GM10266 (cell line): ENCODE results near the gene DAAM2.

Source experiments
- DNase-seq: peaks from one replicate; pipeline ENCODE4 v3.0.0; 2012; ENCODE audit errors: extremely low spot score
- CTCF ChIP-seq: IDR thresholded peaks from 2 replicates; pipeline ENCODE4 v1.5.1; 2012; ENCODE audit warnings: mild to moderate bottlenecking, low read depth; ENCODE audit not compliant: control insufficient read depth, insufficient read depth; ENCODE audit errors: missing control alignments

DAAM2 gene

GRCh38 chr6:39938773-39939654 lies 146.8 kb downstream of the DAAM2 start:
- no peak for DNase-seq
- TF ChIP-seq CTCF, result no peak

GRCh38 chr6:39941138-39941537 lies 149.0 kb downstream of the DAAM2 start:
- no peak for TF ChIP-seq CTCF
- DNase-seq, result no peak

GRCh38 chr6:39941820-39942219 lies 149.6 kb downstream of the DAAM2 start:
- no peak for TF ChIP-seq CTCF
- DNase-seq, result no peak

DNA sequence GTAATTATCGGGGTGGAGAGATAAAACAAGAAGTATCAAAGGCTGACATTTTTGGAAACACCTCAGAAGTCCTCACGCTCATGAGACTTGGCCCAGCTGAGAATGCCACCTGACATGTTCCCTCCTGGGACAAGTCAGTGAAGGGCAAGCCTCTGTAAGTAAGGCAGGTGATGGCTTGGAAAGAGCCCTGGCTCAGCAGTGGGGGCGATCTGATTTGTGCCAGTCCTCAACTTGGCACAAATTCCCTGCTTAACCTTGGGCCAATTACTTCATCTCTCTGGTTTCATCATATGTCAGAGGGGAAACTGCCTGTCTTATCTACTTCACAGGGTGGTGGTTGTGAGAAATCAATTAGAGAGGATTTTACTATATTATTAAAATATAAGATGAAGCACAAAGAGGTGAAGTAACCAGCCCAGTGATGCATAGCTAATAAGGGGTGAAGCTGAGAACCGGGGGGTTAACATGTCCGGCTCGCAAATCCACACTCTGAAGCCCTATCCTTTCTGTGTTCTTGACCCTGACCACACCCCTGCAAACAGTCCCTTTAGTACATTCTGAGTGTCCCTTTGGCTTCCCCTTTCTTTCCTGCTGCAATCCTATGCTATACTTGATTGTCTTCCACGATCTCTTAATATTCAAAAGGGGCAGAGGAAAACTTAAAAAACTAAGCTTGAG lies 150.9 kb downstream of the DAAM2 start:
- no peak for TF ChIP-seq CTCF
- DNase-seq, result no peak

GRCh38 chr6:39945626-39946025 lies 153.4 kb downstream of the DAAM2 start:
- no peak for TF ChIP-seq CTCF
- no peak for DNase-seq

DNA sequence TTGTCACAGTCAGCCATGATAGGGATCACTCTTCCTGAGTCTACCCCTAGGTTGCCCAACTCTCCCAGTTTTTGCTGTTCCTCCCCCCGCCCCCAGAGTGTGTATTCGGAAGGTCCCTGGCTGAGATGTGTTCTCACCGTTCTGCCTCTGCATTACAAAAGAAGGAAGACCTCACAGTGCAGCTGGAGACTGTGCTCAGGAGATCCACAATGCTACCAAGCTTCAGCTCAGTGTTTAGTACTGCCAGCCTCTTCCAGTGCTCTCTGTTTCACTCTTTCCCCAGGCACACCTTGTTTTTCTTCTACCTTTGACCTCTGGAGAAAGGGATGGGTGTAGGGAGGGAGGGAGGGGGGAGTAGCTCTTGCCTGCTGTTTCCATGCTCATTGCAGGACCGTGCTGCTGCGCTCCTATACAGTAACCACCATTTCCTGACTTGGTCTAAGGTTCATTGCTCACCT lies 155.5 kb downstream of the DAAM2 start:
- no peak for DNase-seq
- TF ChIP-seq CTCF, result no peak

DNA sequence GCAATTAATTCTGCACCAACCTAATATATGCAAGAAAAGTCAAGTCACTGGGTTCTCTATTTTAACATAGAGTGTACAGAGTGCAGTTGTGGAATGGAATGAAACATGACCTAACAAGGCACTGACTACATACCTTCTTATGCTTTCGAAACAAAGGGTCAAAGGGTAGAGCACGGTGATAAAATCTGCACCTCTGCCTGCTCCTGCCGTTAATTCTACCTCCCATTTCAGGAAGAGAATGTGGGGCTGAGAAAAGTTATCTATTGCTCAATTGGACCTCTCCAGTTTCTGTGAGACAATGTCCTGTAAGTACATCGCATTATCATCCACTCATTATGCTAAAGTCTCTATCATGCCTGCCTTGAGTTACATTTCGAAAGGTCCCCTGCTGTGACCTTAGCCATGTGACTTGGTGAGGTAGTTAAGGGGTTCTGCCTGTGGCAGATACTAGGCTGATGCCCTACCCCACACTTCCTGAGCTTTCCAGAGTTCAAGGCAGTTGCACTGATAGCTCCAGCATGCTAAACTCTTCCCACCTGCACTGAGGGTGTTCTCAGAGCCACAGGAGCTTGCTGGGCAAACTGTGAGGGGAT lies 156.1 kb downstream of the DAAM2 start:
- DNase-seq, result no peak

More for the DNA sequence above, 156.1 kb downstream of the DAAM2 start:
- TF ChIP-seq CTCF, result no peak
